ENCODE results near the gene OR6A2.

GRCh38 chr11:6833356-6833755 is 33.9 kb upstream of the OR6A2 start:
- TF ChIP-seq POLR2A (IDR thresholded peaks at IDR 0.05; ENCODE audit: low read length) (no peak), GATA1 (IDR thresholded peaks at IDR 0.05; ENCODE audit: low read depth, low read length) (no peak)

Measured in erythroblast (primary cell).